Panc1 (cell line): ENCODE results near the gene TAMALIN. TPM values are rescaled to one million over a fixed set of nuclear protein-coding genes. Genes with fewer than 3 reads are reported as not detected.
A peak's percentile ranks its signal among the peaks of the same experiment; 100 is the strongest.

Experiments
- ATAC-seq: fragments of 200-7000 bp; cut with Tn5 transposase; 2 replicates; pipeline ENCODE4 v1.9.1; 2020; ENCODE audit warnings: mild to moderate bottlenecking, moderate library complexity
- BruUV-seq: library from RNA; stranded (reverse); fragments of 400-500 nt; replicated peaks from 2 replicates; lab custom pipeline; 2021; lab: Mats Ljungman, UMichigan
- CTCF ChIA-PET: fragments of 300-600 bp; sonication (Branson Sonifier 250); formaldehyde crosslinking; loops from one replicate; lab custom pipeline; 2022; ENCODE audit warnings: antibody characterized with exemption; lab: Charles Lee
- POLR2A ChIA-PET: fragments of 300-600 bp; sonication (Branson Sonifier 250); formaldehyde crosslinking; loops from one replicate; lab custom pipeline; 2022; ENCODE audit warnings: antibody characterized with exemption; lab: Charles Lee
- DNase-seq: peaks from one replicate; pipeline ENCODE4 v3.0.0-alpha.2; 2010; ENCODE audit warnings: low read depth, low spot score
- H3K27ac ChIP-seq: 2 replicates; pipeline ENCODE4 v1.5.1; 2011; ENCODE audit warnings: mild to moderate bottlenecking, low read length, inconsistent platforms
- H3K27me3 ChIP-seq: fragments of 200-500 bp; sonication (Bioruptor generic); 2 replicates; pipeline ENCODE4 v1.6.0; 2014; ENCODE audit warnings: low read length, inconsistent platforms; ENCODE audit not compliant: control insufficient read depth, insufficient read depth
- H3K36me3 ChIP-seq: fragments of 200-500 bp; sonication (Bioruptor generic); 2 replicates; pipeline ENCODE4 v1.5.1; 2014; ENCODE audit warnings: inconsistent platforms, mild to moderate bottlenecking, low read length, moderate library complexity; ENCODE audit not compliant: control insufficient read depth, insufficient read depth
- H3K4me1 ChIP-seq: 2 replicates; pipeline ENCODE4 v1.5.1; 2011; ENCODE audit warnings: inconsistent platforms, mild to moderate bottlenecking, low read length, moderate library complexity; ENCODE audit not compliant: control insufficient read depth, insufficient read depth
- H3K4me3 ChIP-seq, 2 experiments: 2 replicates each; pipeline ENCODE4 v1.5.1; 2011 to 2012; ENCODE audit warnings: low read depth in 2 of 2, low read length in 2 of 2, mild to moderate bottlenecking in 2 of 2, inconsistent platforms in 1 of 2, moderate library complexity in 1 of 2
- H3K9me3 ChIP-seq: fragments of 200-500 bp; sonication (Bioruptor generic); 2 replicates; pipeline ENCODE4 v1.5.1; 2014; ENCODE audit warnings: low read depth, mild to moderate bottlenecking, inconsistent platforms, low read length, moderate library complexity; ENCODE audit not compliant: control insufficient read depth, insufficient read depth
- CTCF ChIP-seq: fragments of 450-650 bp; IDR thresholded peaks from 2 replicates; pipeline ENCODE4 v1.5.1; 2017; ENCODE audit warnings: mild to moderate bottlenecking
- POLR2AphosphoS5 ChIP-seq: IDR thresholded peaks from 2 replicates; pipeline ENCODE4 v1.6.1; 2012; ENCODE audit warnings: mild to moderate bottlenecking, low read depth, low read length, moderate library complexity
- REST ChIP-seq, 2 experiments: IDR thresholded peaks; 2 replicates each; pipeline ENCODE4 v1.6.1; 2011 to 2012; ENCODE audit warnings: low read depth in 2 of 2, control low read depth in 1 of 2, low read length in 1 of 2, mild to moderate bottlenecking in 1 of 2, moderate library complexity in 1 of 2; ENCODE audit not compliant: insufficient read depth in 1 of 2
- SIN3A ChIP-seq: IDR thresholded peaks from 2 replicates; pipeline ENCODE4 v1.6.1; 2012; ENCODE audit warnings: low read depth, mild to moderate bottlenecking, low read length, moderate library complexity, borderline replicate concordance; ENCODE audit not compliant: insufficient read depth
- TCF7L2 ChIP-seq: IDR thresholded peaks from 2 replicates; pipeline ENCODE4 v1.6.1; 2011; ENCODE audit warnings: mild to moderate bottlenecking, low read depth, low read length, inconsistent platforms
- in situ Hi-C: cut with HindIII; loops from 2 replicates; pipeline ENCODE4 v1.10.0; 2016; ENCODE audit warnings: low sequenced_read_pairs, low pct_unique_long_range_greater_than_20kb
- intact Hi-C: fragments of 100-400 bp; cut with micrococcal nuclease; formaldehyde crosslinking; loops from one replicate; pipeline ENCODE4 v1.10.0; 2022; ENCODE audit not compliant: unreplicated experiment
- total RNA-seq: library from RNA; stranded (reverse); gene quantifications from one replicate; pipeline ENCODE4 v1.2.1, GENCODE V29; 2021; ENCODE audit not compliant: unreplicated experiment

The TAMALIN gene
- total RNA-seq, 1 experiment from 2014 or later: 0.82 TPM

- H3K36me3 ChIP-seq: no peaks in the 10 kb centered on the region
- peaks cover 4% of the 10 kb centered on the region for H3K4me1 ChIP-seq
- CTCF ChIA-PET: no interaction called here
- ATAC-seq (no peak), DNase-seq (no peak)
- H3K4me3 ChIP-seq: no peak overlapping the region
- no TSS peak for BruUV-seq
- POLR2A ChIA-PET: no interaction called here
- no peaks in the 10 kb centered on the region for H3K9me3 ChIP-seq
- H3K27me3 ChIP-seq: no peaks in the 10 kb centered on the region
- no peak overlapping the region for H3K27ac ChIP-seq
- intact Hi-C loops: no loop called here
- in situ Hi-C loops: no loop called here
- TF ChIP-seq TCF7L2 (no peak), REST (IDR thresholded peaks at IDR 0.05; ENCODE audit: insufficient read depth in 1 of 2, low read depth in 2 of 2, low read length in 1 of 2) (no peak), POLR2AphosphoS5 (no peak), CTCF (no peak), SIN3A (no peak)
Measured at GRCh38 chr12:52049688-52050087, 42.9 kb downstream of the TAMALIN start.

DNA sequence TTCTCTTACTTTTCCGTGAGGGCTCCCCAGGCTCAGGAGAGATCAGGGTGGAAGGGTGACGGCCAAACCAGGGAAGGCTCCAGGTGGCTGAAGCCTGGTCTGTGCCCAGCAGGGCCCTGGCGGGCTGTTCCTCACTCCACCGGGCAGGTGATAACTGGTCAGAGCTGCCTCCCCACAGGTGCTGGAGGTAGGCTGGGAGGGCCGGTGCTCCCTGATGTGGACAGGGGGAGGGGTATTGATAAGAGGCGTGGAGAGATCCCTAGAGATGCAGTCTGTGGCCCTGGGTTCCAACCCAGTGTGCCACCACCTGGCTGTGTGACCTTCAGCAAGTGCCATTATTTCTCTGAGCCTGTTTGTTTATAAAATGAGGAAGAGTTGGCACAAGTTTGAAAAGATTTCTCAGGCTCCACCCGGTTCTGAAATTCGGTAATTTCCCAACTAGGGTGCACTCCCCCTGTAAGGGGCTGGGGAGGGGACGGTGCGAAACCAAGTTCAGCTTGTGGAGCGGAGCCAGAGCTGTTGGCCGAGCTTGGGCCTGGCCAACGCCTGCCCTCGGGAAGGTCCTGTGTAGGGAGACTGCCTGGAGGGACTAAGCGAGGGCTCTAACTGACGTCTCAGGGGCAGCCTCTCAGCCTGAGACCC, 43.5 kb downstream of the TAMALIN start:
- no TSS peak for BruUV-seq

More for the DNA sequence above, 43.5 kb downstream of the TAMALIN start:
- in situ Hi-C loops (no loop called here), intact Hi-C loops (no loop called here)
- Histone ChIP-seq H3K4me1 (peaks cover 4% of the 10 kb centered on the region), H3K36me3 (no peaks in the 10 kb centered on the region), H3K27ac (0 out of 2 replicates have a peak overlapping the region, but pooled peaks have one; percentile 39), H3K27me3 (no peaks in the 10 kb centered on the region), H3K4me3 (peak overlapping the region; percentile 56 to 69), H3K9me3 (no peaks in the 10 kb centered on the region)
- ChIA-PET POLR2A (interaction anchor here (0.8 kb wide), 1 partner anchor 18 kb away, joined by 3 read pairs; no protein-coding TSS in a partner anchor), CTCF (no interaction called here)
- no peak; the same call in 1 of the 2 replicates for ATAC-seq
- TF ChIP-seq SIN3A (0 out of 2 replicates have a peak, but pooled peaks have one; percentile 15), REST (IDR thresholded peaks at IDR 0.05; ENCODE audit: insufficient read depth in 1 of 2, low read depth in 2 of 2, low read length in 1 of 2) (no peak)
- DNase-seq: no peak
